ENCODE data around the gene MID1IP1.

MID1IP1 gene

GRCh38 chrX:38807873-38808272 lies 6.6 kb downstream of the MID1IP1 start:
- no peak overlapping the region for H3K4me3 ChIP-seq (ENCODE audit: insufficient read depth, low read length, poor library complexity, severe bottlenecking)
- no peaks in the 10 kb centered on the region for H3K79me2 ChIP-seq (ENCODE audit: insufficient read depth, low read length)
- H3K4me2 ChIP-seq (ENCODE audit: low read depth, low read length, poor library complexity, severe bottlenecking) = no peak overlapping the region
- no peaks in the 10 kb centered on the region for H3K9me3 ChIP-seq (ENCODE audit: insufficient read depth, low read length)
- no peak overlapping the region for H3K9ac ChIP-seq (ENCODE audit: low read length)
- TF ChIP-seq CTCF (IDR thresholded peaks at IDR 0.05; ENCODE audit: insufficient read depth, low read length, poor library complexity, severe bottlenecking) = no peak
- no peak overlapping the region for H3K27ac ChIP-seq (ENCODE audit: low read depth, low read length)
- H3F3A ChIP-seq (ENCODE audit: insufficient read depth) = no peaks in the 10 kb centered on the region
- no peaks in the 10 kb centered on the region for H4K20me1 ChIP-seq (ENCODE audit: low read depth, low read length)
- H3K9me2 ChIP-seq (replicated peaks; ENCODE audit: insufficient read depth, low read length) = no peaks in the 10 kb centered on the region
- no peaks in the 10 kb centered on the region for H3K36me3 ChIP-seq (ENCODE audit: low read length)
- no peak overlapping the region for H2AFZ ChIP-seq (ENCODE audit: low read depth, low read length, severe bottlenecking)
- no peaks in the 10 kb centered on the region for H3K27me3 ChIP-seq (ENCODE audit: low read length)

GRCh38 chrX:38811515-38812243 lies 10.4 kb downstream of the MID1IP1 start:
- no peak overlapping the region for H3K27ac ChIP-seq (ENCODE audit: low read depth, low read length)
- H3K79me2 ChIP-seq (ENCODE audit: insufficient read depth, low read length) = no peaks in the 10 kb centered on the region
- no peaks in the 10 kb centered on the region for H3K36me3 ChIP-seq (ENCODE audit: low read length)
- H3K9ac ChIP-seq (ENCODE audit: low read length) = no peak overlapping the region
- no peaks in the 10 kb centered on the region for H3K27me3 ChIP-seq (ENCODE audit: low read length)
- no peaks in the 10 kb centered on the region for H4K20me1 ChIP-seq (ENCODE audit: low read depth, low read length)
- TF ChIP-seq CTCF (IDR thresholded peaks at IDR 0.05; ENCODE audit: insufficient read depth, low read length, poor library complexity, severe bottlenecking) (no peak), EZH2phosphoT487 (conservative IDR thresholded peaks at IDR 0.05; ENCODE audit: low read length) (no peak)
- H3K9me3 ChIP-seq (ENCODE audit: insufficient read depth, low read length) = no peaks in the 10 kb centered on the region
- H2AFZ ChIP-seq (ENCODE audit: low read depth, low read length, severe bottlenecking) = no peak overlapping the region
- H3K4me3 ChIP-seq (ENCODE audit: insufficient read depth, low read length, poor library complexity, severe bottlenecking) = no peak overlapping the region
- H3K9me2 ChIP-seq (replicated peaks; ENCODE audit: insufficient read depth, low read length) = no peaks in the 10 kb centered on the region
- H3K4me2 ChIP-seq (ENCODE audit: low read depth, low read length, poor library complexity, severe bottlenecking) = no peak overlapping the region
- no peaks in the 10 kb centered on the region for H3F3A ChIP-seq (ENCODE audit: insufficient read depth)

- no peak for TF ChIP-seq CTCF (IDR thresholded peaks at IDR 0.05; ENCODE audit: insufficient read depth, low read length, poor library complexity, severe bottlenecking)
- no peak for TF ChIP-seq EZH2phosphoT487 (conservative IDR thresholded peaks at IDR 0.05; ENCODE audit: low read length)
- no peaks in the 10 kb centered on the region for H3K36me3 ChIP-seq (ENCODE audit: low read length)
- no peaks in the 10 kb centered on the region for H4K20me1 ChIP-seq (ENCODE audit: low read depth, low read length)
- no peaks in the 10 kb centered on the region for H3F3A ChIP-seq (ENCODE audit: insufficient read depth)
- no peak overlapping the region for H3K4me2 ChIP-seq (ENCODE audit: low read depth, low read length, poor library complexity, severe bottlenecking)
- no peak overlapping the region for H3K4me3 ChIP-seq (ENCODE audit: insufficient read depth, low read length, poor library complexity, severe bottlenecking)
- H3K79me2 ChIP-seq (ENCODE audit: insufficient read depth, low read length) = no peaks in the 10 kb centered on the region
- no peak overlapping the region for H3K9ac ChIP-seq (ENCODE audit: low read length)
- H3K27ac ChIP-seq (ENCODE audit: low read depth, low read length) = no peak overlapping the region
- H2AFZ ChIP-seq (ENCODE audit: low read depth, low read length, severe bottlenecking) = no peak overlapping the region
- H3K9me2 ChIP-seq (replicated peaks; ENCODE audit: insufficient read depth, low read length) = no peaks in the 10 kb centered on the region
- H3K9me3 ChIP-seq (ENCODE audit: insufficient read depth, low read length) = no peaks in the 10 kb centered on the region
- H3K27me3 ChIP-seq (ENCODE audit: low read length) = no peaks in the 10 kb centered on the region
Measured at GRCh38 chrX:38816155-38816554, 14.9 kb downstream of the MID1IP1 start.
